ENCODE results near the gene NF2.

NF2 gene

GRCh38 chr22:29747832-29748231 is 144.4 kb downstream of the NF2 start:
- Histone ChIP-seq H3K9me2 (replicated peaks; ENCODE audit: low read depth, low read length) (no peaks in the 10 kb centered on the region), H3K79me2 (ENCODE audit: insufficient read depth, low read length) (no peaks in the 10 kb centered on the region), H4K20me1 (ENCODE audit: insufficient read depth, low read length, poor library complexity, severe bottlenecking) (no peaks in the 10 kb centered on the region), H3F3A (ENCODE audit: low read depth) (no peaks in the 10 kb centered on the region), H3K36me3 (ENCODE audit: insufficient read depth, low read length) (no peaks in the 10 kb centered on the region; the same call in 1 of the 2 replicates), H2AFZ (ENCODE audit: low read length) (no peak overlapping the region), H3K9me3 (ENCODE audit: insufficient read depth, low read depth, low read length) (no peaks in the 10 kb centered on the region), H3K27me3 (ENCODE audit: insufficient read depth, low read length, poor library complexity, severe bottlenecking) (no peaks in the 10 kb centered on the region), H3K4me1 (ENCODE audit: insufficient read depth, low read length, poor library complexity, severe bottlenecking) (no peaks in the 10 kb centered on the region), H3K9ac (ENCODE audit: low read depth, low read length, poor library complexity, severe bottlenecking) (no peak overlapping the region), H3K4me2 (ENCODE audit: low read depth, low read length, poor library complexity, severe bottlenecking) (no peak overlapping the region), H3K4me3 (ENCODE audit: low read length, poor library complexity, severe bottlenecking) (no peak overlapping the region)
- TF ChIP-seq CTCF (conservative IDR thresholded peaks at IDR 0.05; ENCODE audit: low read length) (no peak), EZH2phosphoT487 (IDR thresholded peaks at IDR 0.05; ENCODE audit: borderline replicate concordance) (no peak)
